HuH-7 (cell line): ENCODE measurements around the gene TMC6.
"Not testable (repeated sequence)": the region's sequence is repeated elsewhere in the genome, so short reads cannot be mapped to it uniquely, and the experiment has no call there.

Experiments
- DNase-seq: peaks from one replicate; pipeline ENCODE4 v3.0.0; 2011; ENCODE audit warnings: low spot score

Gene TMC6

DNA sequence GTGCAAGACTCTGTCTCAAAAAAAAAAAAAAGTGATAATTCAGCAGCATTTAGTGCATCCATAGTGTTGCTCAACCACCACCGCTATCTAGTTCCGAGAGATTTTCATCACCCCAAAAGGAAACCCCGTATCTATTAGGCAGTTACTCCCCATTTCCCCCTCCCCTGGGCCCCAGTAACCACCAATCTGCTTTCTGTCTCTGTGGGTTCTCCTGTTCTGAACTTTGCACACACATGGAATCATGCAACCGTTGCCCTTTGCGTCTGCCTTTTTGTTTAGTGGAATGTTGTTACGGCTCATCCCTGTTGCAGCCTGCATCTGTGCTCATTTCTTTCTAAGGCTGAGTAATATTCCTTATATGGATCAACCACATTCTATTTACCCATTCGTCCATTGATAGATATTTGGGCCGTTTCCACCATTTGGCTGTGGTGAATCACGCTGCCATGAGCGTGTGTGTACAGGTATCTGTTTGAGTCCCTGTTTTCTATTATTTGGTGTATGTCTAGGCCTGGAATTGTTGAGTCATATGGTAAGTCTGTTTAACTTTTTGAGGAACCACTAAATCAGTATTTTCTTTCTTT, 31.1 kb upstream of the TMC6 start:
- no peak for DNase-seq

DNA sequence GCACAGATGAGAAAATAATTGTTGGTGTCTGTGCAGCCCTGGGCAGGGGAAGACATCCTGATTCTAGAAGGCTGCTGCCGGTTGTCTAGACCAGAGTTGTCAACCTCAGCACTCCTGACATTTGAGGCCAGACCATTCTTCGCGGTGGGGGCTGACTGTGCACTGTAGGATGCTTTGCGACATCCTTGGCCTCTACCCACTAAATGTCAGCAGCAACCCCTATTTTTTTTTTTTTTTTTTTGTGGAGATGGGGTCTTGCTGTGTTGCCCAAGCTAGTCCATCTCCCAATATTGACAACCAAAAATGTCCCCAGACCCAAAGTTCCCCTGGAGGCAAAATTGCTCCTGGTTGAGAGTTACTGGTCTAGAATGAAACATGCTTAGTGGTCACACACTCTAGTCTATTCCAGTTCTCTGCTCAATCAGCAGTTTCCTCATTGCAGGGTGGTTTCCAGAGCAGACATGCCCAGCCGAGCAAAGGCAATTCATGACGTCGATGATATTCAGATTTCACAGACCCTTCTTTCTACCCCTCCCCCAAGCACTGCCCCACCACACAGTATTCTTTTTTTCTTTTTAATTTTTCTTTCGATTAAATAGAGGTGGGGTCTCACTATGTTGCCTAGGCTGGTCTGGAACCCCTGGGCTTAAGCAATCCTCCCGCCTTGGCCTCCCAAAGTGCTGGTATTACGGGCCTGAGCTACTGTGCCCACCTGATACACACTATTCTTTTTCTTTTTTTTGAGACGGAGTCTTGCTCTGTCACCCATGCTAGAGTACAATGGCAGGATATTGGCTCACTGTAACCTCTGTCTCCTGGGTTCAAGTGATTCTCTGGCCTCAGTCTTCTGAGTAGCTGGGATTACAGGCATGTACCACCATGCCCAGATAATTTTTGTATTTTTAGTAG, 26.6 kb upstream of the TMC6 start:
- DNase-seq, result no peak

- DNase-seq, result peak; percentile 71
Measured at GRCh38 chr17:78151514-78152008, 23.0 kb upstream of the TMC6 start.

- no peak for DNase-seq
Measured at GRCh38 chr17:78148286-78149016, 19.9 kb upstream of the TMC6 start.

- DNase-seq, result no peak
Measured at GRCh38 chr17:78147315-78147998, 18.9 kb upstream of the TMC6 start.

DNA sequence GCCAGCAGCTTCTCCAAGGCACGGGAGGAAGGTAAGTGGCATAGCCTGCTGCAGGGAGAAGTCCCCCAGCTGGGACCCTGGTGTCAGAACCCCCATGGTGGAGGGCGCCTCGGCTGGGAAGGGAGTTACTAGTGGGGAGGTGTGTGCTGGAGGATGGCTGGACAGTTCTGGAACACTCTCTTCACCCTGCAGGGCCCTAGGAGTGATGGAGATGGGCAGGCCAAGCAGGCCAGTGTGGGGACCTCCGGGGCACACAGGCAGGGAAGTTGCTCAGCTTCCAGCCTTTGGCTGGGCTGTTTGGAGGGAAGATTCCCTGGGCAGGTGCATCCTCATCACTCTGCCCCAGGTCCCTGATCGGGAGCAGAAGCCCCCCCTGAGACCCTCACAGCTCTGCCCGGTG, 18.3 kb upstream of the TMC6 start:
- no peak for DNase-seq

GRCh38 chr17:78146471-78146869, 17.9 kb upstream of the TMC6 start:
- DNase-seq, result no peak

- DNase-seq, result no peak
Measured at GRCh38 chr17:78144736-78145641, 16.4 kb upstream of the TMC6 start.

GRCh38 chr17:78144147-78144719, 15.7 kb upstream of the TMC6 start:
- DNase-seq, result no peak

- DNase-seq, result no peak
Measured at GRCh38 chr17:78143214-78144146, 14.9 kb upstream of the TMC6 start.

DNA sequence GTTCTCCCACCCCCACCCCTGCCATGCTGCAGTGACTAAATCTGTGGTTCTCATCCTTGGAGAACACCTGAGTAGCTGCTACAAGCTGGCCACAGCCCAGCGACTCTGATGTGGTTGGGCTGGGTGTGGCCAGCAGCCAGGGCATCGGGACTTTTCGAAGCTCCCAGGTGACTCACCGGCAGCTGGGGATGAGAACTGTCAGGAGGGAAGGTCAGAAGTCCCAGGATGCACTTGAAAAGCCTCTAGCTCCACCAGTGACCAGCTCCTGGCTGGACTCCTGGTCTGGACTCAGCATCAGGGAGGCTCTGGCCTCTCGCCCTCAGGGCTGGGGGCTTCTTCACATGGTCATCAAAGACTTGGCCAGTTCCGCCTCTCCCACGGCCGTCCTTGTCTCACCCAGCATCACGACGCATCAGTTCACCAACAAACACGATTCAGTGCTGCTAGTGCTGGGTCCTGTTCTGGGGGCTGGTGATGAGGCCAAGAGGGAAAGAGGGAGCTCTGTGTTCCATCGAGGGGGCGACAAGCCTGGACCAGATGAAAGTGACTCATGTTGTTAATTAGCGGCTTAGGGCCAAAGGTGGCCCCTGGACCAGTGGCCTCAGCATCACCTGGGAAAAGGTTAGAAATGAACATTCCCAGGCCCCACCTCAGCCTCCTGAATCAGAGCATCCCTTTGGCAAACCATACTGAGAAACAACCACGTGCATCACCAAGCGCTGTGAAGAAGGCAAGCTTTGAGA, 13.7 kb upstream of the TMC6 start:
- DNase-seq, result no peak

- DNase-seq, result no peak
Measured at GRCh38 chr17:78141437-78142118, 13.0 kb upstream of the TMC6 start.

DNA sequence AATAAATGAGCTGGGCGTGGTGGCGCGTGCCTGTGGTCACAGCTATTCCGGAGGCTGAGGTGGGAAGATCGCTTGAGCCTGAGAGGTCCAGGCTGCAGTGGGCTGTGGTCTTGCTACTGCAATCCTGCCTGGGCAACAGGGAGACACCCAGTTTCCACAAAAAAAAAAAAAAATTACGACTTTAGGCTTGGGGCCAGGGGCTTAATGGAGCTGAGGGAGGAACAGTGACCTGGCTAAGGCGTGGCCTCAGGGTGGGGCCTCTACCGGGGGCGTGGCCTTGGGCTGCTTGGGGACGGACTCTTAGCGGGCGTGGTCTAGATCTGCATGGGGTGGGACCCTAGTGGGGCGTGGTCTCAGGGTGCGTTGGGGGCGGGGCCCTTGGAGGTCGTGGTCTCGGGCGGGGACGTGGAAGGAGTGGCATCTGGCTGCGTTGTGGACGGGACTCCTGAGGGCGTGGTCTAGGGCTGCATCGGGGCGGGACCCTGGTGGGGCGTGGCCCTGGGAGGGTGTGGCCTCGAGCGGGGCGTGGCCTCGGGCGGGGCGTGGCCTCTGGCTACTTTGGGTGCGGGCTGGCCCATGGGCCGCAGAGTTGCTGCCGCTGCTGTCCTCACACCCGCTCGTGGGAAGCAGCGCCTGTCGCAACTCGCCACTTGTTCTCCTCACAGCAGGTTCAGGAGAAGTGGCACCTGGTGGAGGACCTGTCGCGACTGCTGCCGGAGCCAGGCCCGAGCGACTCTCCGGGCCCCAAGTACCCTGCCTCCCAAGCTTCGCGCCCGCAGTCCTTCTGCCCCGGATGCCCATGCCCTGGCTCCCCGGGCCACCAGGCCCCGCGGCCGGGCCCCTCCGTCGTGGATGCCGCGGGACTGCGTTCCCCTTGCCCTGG, 11.9 kb upstream of the TMC6 start:
- DNase-seq, result peak; percentile 95

DNA sequence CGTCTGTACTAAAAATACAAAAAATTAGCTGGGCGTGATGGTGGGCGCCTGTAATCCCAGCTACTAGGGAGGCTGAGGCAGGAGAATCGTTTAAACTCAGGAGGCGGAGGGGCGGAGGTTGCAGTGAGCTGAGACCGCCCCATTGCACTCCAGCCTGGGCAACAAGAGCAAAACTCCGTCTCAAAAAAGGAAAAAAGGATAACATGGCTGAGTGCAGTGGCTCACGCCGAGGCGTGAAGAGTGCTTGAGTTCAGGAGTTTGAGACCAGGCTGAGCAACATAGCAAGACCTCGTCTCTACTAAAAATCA, 11.3 kb upstream of the TMC6 start:
- DNase-seq, result not testable (repeated sequence)

DNA sequence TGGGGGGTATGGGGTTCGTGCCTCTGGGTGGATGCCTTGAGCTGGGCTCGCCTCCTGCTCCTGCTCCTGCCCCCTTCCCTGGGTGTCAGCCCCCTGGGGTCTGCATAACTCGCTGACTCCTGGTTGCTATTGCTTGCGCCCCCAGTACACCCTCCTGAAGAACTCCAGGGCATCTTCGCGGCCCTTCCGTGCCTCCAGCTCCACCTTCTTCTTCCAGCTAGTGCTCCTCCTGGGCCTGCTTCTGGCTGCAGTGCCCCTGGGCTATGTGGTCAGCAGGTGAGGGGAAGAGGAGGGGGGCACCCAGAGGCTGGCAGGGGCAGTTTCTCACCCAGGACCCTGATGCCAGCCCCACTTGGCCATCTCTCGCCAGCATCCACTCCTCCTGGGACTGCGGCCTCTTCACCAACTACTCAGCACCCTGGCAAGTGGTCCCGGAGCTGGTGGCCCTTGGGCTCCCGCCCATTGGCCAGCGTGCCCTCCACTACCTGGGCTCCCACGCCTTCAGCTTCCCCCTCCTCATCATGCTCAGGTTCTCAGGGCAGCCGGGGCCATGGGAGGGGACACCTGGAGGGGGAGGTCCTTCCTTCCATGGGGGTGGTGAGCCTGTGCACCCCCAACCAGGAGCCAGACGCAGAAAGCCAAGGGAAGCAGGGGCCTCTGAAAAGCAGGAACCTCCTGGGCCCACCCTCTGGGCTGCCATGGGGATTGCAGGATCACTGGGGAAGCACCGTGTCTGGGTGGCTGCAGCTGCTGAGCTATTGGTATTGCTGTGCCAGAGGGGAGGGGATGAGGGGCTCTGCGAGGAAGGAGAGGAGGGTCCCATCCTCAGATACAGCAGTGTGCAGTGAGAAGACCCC, 9.9 kb upstream of the TMC6 start:
- DNase-seq, result no peak

- DNase-seq, result no peak
Measured at GRCh38 chr17:78137392-78138203, 9.0 kb upstream of the TMC6 start.
